NCI-H1694 treated with DMSO at 0.1 percent for 48 hours (cell line): Measurements from ENCODE around the gene BRCA2.
A peak's percentile ranks its signal among the peaks of the same experiment; 100 is the strongest.
"Not testable (repeated sequence)": the region's sequence is repeated elsewhere in the genome, so short reads cannot be mapped to it uniquely, and the experiment has no call there.

ENCODE experiments used
- DNase-seq: peaks from one replicate; lab custom pipeline; 2025; lab: John Stamatoyannopoulos, UW

BRCA2 gene

GRCh38 chr13:32309312-32310133 is 5.8 kb upstream of the BRCA2 start:
- no peak for DNase-seq

DNA sequence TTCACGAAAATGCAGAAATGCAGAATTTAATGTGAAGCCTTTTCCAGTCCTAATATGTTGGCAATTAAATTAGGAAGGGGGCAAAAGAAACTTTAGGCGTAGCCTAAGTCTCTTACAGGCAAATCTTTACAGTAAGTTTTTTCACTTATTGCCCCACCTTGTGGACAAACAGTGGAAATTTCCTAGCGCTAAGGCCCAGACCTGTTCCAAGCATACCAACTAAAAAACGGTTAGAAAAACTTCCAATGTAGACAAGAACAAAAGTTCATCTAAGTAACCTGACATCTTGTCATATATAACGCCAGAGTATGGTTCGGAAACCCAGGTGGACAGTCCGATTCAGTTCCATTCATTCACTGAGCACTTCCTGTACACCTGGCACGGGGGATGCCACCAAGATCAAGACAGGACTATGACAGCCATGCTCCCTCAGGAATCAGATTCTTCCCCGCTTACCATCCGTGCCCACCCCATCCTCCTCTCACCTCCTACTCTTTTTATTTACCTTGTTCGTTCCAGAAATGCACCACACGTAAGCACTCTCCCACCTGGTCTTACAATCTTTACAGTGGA is 5.1 kb upstream of the BRCA2 start:
- DNase-seq = peak; percentile 23

- no peak for DNase-seq
Observed at GRCh38 chr13:32311188-32311897, 4.0 kb upstream of the BRCA2 start.

DNA sequence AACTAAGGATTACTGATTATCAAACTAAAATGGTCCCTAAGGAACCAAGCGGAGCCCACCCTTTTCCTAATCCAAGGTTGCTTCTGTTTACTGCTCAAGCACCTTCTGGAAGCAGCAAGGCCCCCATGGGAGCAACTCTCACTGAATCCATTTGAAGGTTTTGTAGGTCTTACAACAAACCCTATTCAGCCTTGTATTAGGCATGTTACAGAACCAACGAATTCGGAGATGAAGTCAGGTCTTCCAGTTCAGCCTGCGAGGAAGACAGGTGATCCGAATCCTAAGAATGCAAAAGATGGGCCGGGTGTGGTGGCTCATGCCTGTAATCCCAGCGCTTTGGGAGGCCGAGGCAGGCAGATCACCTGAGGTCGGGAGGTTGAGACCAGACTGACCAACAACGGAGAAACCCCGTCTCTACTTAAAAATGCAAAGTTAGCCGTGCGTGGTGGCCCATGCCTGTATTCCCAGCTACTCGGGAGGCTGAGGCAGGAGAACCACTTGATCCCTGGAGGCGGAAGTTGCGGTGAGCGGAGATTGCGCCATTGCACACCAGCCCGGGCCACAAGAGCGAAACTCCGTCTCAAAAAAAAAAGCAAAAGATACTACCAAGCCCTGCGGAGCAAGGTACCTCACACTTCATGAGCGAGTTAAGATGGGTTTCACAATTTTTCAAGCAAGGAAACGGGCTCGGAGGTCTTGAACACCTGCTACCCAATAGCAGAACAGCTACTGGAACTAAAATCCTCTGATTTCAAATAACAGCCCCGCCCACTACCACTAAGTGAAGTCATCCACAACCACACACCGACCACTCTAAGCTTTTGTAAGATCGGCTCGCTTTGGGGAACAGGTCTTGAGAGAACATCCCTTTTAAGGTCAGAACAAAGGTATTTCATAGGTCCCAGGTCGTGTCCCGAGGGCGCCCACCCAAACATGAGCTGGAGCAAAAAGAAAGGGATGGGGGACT is 754 bp upstream of the BRCA2 start:
- DNase-seq = peak; percentile 43

DNA sequence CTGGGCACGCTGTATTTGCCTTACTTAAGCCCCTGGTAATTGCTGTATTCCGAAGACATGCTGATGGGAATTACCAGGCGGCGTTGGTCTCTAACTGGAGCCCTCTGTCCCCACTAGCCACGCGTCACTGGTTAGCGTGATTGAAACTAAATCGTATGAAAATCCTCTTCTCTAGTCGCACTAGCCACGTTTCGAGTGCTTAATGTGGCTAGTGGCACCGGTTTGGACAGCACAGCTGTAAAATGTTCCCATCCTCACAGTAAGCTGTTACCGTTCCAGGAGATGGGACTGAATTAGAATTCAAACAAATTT is 676 bp downstream of the BRCA2 start:
- DNase-seq = no peak

DNA sequence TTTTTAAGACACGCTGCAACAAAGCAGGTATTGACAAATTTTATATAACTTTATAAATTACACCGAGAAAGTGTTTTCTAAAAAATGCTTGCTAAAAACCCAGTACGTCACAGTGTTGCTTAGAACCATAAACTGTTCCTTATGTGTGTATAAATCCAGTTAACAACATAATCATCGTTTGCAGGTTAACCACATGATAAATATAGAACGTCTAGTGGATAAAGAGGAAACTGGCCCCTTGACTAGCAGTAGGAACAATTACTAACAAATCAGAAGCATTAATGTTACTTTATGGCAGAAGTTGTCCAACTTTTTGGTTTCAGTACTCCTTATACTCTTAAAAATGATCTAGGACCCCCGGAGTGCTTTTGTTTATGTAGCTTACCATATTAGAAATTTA is 1.2 kb downstream of the BRCA2 start:
- no peak for DNase-seq

- no peak for DNase-seq
Observed at GRCh38 chr13:32317716-32318465, 2.6 kb downstream of the BRCA2 start.

DNA sequence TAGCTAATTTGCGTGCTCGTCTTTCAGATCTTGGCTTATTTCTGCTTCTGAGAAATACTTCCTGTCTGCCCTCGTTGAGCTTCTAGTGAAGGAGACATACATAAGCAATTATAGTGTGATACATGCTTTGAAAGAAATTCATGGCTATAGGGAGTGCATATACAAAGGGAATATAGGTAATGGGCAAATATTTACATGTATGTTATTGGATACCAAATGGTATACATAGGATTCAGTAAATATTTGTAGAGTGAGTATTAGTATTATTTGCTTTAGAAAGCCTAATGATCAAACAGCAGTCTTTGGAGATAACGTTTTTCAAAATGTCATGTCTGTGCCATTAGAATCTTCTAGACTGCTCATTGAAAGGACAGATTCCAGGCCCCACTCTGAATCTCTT is 5.2 kb downstream of the BRCA2 start:
- DNase-seq = no peak

DNA sequence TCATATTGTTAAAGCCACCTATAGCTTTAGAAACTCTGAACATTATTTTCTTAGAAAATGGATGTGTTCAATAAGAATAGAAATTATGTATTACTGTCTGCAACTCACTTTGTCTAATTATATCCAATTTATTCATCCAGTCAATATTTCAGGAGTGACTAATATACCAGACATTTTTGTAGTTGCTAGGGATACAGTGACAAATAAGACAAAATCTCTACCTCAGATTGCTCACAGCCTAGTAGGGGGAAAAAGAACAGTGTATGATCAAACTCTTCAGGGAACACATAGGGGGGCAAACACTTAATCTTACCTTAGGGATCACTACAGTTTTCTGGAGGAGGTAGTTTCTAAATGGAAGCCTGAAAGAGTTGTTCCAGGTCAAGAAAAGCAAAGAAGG is 8.6 kb downstream of the BRCA2 start:
- DNase-seq = no peak

GRCh38 chr13:32330441-32330840 is 15.1 kb downstream of the BRCA2 start:
- DNase-seq = no peak

DNA sequence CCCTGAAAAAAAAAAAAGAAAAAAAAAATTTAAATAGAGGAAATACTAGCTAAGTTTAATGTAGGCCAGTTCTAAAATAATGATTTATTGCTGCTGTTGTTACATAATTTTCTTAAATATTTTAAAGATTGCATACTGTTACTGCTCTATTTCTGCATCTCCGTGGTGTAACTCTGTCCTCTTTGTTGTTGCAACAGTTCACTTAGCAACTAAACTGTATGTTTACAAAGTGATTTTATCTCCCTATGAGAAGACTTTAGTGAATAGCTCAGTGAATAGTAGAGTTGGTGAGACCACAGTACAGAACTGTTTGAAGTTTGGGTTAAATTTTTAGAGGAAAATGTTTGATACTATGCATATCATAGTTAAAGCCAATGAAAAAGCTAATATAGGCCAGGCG is 19.4 kb downstream of the BRCA2 start:
- DNase-seq = no peak

DNA sequence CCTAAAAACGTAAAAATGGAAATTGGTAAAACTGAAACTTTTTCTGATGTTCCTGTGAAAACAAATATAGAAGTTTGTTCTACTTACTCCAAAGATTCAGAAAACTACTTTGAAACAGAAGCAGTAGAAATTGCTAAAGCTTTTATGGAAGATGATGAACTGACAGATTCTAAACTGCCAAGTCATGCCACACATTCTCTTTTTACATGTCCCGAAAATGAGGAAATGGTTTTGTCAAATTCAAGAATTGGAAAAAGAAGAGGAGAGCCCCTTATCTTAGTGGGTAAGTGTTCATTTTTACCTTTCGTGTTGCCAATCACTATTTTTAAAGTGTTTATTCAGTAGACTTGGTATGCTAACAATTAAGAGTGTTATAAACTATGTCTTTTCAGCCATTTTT is 25.6 kb downstream of the BRCA2 start:
- DNase-seq = no peak

GRCh38 chr13:32347651-32348050 is 32.3 kb downstream of the BRCA2 start:
- DNase-seq = no peak

DNA sequence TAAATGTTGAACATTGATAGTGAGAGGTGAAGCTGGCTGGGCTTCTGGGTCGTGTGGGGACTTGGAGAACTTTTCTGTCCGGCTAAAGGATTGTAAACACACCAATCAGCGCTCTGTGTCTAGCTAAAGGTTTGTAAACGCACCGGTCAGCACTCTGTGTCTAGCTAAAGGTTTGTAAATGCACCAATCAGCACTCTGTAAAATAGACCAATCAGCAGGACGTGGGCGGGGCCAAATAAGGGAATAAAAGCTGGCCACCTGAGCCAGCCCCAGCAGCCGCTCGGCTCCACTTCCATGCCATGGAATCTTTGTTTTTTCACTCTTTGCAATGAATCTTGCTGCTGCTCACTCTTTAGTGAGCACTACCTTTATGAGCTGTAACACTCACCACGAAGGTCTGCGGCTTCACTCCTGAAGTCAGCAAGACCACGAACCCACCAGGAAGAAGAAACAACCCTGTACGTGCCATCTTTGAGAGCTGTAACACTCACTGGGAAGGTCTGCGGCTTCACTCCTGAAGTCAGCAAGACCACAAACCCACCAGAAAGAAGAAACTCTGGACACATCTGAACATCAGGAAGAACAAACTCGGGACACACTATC is 35.6 kb downstream of the BRCA2 start:
- DNase-seq = not testable (repeated sequence)

DNA sequence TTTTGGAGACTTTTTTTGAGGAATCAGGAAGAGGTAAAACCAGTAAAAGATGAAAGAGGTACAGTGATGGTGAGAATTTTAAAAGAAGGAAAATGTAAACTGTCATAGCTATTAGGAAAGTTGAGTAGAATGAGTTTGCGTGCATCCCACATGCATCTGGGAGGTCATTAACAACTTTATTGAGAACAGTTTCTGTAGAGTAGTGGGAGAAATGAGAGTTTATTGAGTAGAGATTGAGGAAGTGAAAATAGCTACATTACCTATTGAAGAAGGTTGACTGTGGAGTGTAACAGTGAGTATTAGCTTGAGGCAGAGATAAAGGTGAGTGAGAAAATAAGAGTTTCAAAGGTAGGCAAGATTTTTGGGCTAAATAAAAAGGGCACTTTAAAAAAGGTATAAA is 38.7 kb downstream of the BRCA2 start:
- DNase-seq = no peak

GRCh38 chr13:32355935-32356334 is 40.6 kb downstream of the BRCA2 start:
- not testable (repeated sequence) for DNase-seq

DNA sequence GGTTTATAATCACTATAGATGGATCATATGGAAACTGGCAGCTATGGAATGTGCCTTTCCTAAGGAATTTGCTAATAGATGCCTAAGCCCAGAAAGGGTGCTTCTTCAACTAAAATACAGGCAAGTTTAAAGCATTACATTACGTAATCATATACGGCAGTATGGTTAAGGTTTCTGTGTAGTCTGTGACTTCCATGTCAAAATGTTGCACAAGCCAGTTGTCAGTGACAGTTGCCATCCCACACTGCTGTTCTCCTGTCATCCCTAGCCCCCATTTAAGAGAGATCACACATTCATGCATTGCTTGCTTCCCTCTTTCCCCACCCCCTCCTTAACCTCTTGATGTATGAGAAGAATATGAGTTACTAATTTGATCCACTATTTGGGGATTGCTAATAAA is 47.3 kb downstream of the BRCA2 start:
- DNase-seq = no peak

GRCh38 chr13:32370805-32371204 is 55.5 kb downstream of the BRCA2 start:
- DNase-seq = no peak

DNA sequence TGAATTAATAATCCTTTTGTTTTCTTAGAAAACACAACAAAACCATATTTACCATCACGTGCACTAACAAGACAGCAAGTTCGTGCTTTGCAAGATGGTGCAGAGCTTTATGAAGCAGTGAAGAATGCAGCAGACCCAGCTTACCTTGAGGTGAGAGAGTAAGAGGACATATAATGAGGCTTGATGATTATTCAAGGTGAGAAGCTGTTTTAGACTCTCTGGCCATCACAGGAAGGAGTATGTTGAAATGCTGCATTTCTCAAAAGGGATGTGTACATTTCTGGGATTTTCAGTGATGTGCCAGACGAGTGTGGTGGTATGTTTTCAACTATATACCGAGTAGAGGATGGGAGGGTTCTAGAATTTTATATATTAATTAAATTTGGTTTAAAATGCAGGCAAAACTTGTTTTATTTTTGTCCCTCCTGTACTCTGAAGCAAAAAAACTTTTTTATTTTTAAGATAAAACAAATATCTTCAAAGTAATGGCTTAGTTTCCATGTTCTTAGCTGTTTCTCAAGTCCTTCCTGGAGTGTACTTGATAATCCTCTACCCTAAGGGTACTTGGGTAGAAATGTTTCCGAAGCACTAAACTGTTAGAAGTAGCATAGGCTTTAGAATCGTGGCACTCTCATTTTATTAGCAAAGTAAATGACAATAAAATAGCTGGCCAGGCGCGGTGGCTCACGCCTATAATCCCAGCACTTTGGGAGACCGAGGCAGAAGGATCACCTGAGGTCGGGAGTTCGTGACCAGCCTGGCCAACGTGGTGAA is 61.5 kb downstream of the BRCA2 start:
- no peak for DNase-seq

GRCh38 chr13:32378012-32378411 is 62.7 kb downstream of the BRCA2 start:
- DNase-seq = no peak
